Loucy (cell line): ENCODE measurements around the gene ILDR1.

ENCODE experiments used
- EZH2phosphoT487 ChIP-seq: fragments of 200-600 bp; IDR thresholded peaks from 2 replicates; pipeline ENCODE4 v1.6.1; 2018; ENCODE audit warnings: antibody characterized with exemption, mild to moderate bottlenecking, moderate library complexity, borderline replicate concordance
- TF ChIP-seq, protein P1 (sequence below): fragments of 200-600 bp; sonication (generic); conservative IDR thresholded peaks from 2 replicates; pipeline ENCODE4 v1.5.1; 2014; ENCODE audit warnings: mild to moderate bottlenecking, antibody characterized with exemption, low read length

DNA sequence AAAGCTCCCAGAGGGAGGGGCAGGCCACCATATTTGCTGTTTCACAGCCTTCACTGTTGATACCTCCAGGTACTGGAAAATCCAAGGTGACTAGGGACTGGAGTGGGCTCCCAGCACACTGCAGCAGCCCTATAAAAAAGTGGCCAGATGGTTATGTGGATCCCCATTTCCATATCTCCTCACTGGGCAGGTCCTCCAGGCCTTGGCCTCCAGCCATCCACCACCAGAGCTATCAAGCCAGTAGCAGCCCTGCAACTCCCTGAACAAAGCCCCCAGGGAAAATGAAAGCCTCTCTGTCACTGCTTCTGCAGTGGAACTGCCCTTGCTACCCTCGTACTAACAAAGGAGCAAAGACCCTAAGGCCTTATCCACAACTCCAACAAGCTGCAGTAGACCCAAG is 58.4 kb downstream of the ILDR1 start:
- TF ChIP-seq, protein P1, sequence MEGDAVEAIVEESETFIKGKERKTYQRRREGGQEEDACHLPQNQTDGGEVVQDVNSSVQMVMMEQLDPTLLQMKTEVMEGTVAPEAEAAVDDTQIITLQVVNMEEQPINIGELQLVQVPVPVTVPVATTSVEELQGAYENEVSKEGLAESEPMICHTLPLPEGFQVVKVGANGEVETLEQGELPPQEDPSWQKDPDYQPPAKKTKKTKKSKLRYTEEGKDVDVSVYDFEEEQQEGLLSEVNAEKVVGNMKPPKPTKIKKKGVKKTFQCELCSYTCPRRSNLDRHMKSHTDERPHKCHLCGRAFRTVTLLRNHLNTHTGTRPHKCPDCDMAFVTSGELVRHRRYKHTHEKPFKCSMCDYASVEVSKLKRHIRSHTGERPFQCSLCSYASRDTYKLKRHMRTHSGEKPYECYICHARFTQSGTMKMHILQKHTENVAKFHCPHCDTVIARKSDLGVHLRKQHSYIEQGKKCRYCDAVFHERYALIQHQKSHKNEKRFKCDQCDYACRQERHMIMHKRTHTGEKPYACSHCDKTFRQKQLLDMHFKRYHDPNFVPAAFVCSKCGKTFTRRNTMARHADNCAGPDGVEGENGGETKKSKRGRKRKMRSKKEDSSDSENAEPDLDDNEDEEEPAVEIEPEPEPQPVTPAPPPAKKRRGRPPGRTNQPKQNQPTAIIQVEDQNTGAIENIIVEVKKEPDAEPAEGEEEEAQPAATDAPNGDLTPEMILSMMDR = no peak
- no peak for TF ChIP-seq EZH2phosphoT487
